HepG2 (cell line): ENCODE results near the gene ZMIZ1. TPM values are rescaled to one million over a fixed set of nuclear protein-coding genes. Genes with fewer than 3 reads are reported as not detected.

Experiments used
- ARID5B ChIP-seq: IDR thresholded peaks from 2 replicates; pipeline ENCODE4 v1.4.0; 2020; ENCODE audit warnings: mild to moderate bottlenecking, missing genetic modification reagents
- ATF4 ChIP-seq, 2 experiments: fragments of 450-650 bp in 1 of 2; sonication (generic) in 1 of 2; formaldehyde crosslinking; IDR thresholded peaks; 2 replicates each; pipeline versions ENCODE4 v1.5.0 to v1.8.0; 2020 to 2022; ENCODE audit warnings: mild to moderate bottlenecking in 1 of 2, missing genetic modification reagents in 1 of 2
- KLF13 ChIP-seq: sonication (generic); formaldehyde crosslinking; IDR thresholded peaks from 2 replicates; pipeline ENCODE4 v1.4.0; 2020; ENCODE audit warnings: mild to moderate bottlenecking, missing genetic modification reagents
- PRDM4 ChIP-seq: sonication (generic); formaldehyde crosslinking; IDR thresholded peaks from 2 replicates; pipeline ENCODE4 v1.9.0; 2021; ENCODE audit warnings: missing genetic modification reagents, borderline replicate concordance
- YY1 ChIP-seq: IDR thresholded peaks from 2 replicates; pipeline ENCODE4 v1.6.1; 2011; ENCODE audit warnings: low read length, low read depth, moderate library complexity, mild to moderate bottlenecking; ENCODE audit not compliant: insufficient read depth, insufficient replicate concordance
- ZBTB4 ChIP-seq: sonication (generic); formaldehyde crosslinking; IDR thresholded peaks from 2 replicates; pipeline ENCODE4 v1.4.0; 2020; ENCODE audit warnings: missing genetic modification reagents, mild to moderate bottlenecking, borderline replicate concordance
- ZFX ChIP-seq: sonication (generic); formaldehyde crosslinking; IDR thresholded peaks from 2 replicates; pipeline ENCODE4 v1.4.0; 2020; ENCODE audit warnings: mild to moderate bottlenecking, low read depth, missing genetic modification reagents, moderate library complexity
- ZNF138 ChIP-seq: sonication (generic); formaldehyde crosslinking; IDR thresholded peaks from 2 replicates; pipeline ENCODE4 v1.5.0; 2020; ENCODE audit warnings: mild to moderate bottlenecking, low read depth, missing genetic modification reagents
- ZNF30 ChIP-seq: sonication (generic); formaldehyde crosslinking; IDR thresholded peaks from 2 replicates; pipeline ENCODE4 v1.5.0; 2020; ENCODE audit warnings: mild to moderate bottlenecking, missing genetic modification reagents
- ZNF34 ChIP-seq: sonication (generic); formaldehyde crosslinking; IDR thresholded peaks from 2 replicates; pipeline ENCODE4 v1.4.0; 2020; ENCODE audit warnings: mild to moderate bottlenecking, missing genetic modification reagents, borderline replicate concordance
- ZNF703 ChIP-seq: sonication (generic); formaldehyde crosslinking; IDR thresholded peaks from 2 replicates; pipeline ENCODE4 v1.5.1; 2020; ENCODE audit warnings: missing genetic modification reagents, mild to moderate bottlenecking, moderate library complexity, borderline replicate concordance
- ZNF709 ChIP-seq: sonication (generic); formaldehyde crosslinking; IDR thresholded peaks from 2 replicates; pipeline ENCODE4 v1.5.0; 2020; ENCODE audit warnings: mild to moderate bottlenecking, missing genetic modification reagents
- ZNF710 ChIP-seq: sonication (generic); formaldehyde crosslinking; IDR thresholded peaks from 2 replicates; pipeline ENCODE4 v1.5.0; 2020; ENCODE audit warnings: mild to moderate bottlenecking, missing genetic modification reagents, borderline replicate concordance
- ZNF790 ChIP-seq: sonication (generic); formaldehyde crosslinking; IDR thresholded peaks from 2 replicates; pipeline ENCODE4 v1.8.0; 2022; ENCODE audit warnings: missing genetic modification reagents, mild to moderate bottlenecking, borderline replicate concordance
- polyA plus RNA-seq, 8 experiments: library from polyadenylated mRNA; depleted of rRNA in 3 of 8; stranded (reverse) in 7 of 8; unstranded in 1 of 8; fragments of >200 nt; fragmentation: Illumina TruSeq in 4 of 8; extraction: Trizol in 4 of 8; gene quantifications; 2 replicates each; pipeline versions ENCODE4 v1.2.1 to v1.2.3, GENCODE V29; 2011 to 2016; ENCODE audit warnings: low read depth in 4 of 8, missing spikeins in 1 of 8, mixed read lengths in 1 of 8; ENCODE audit not compliant: insufficient read depth in 1 of 8
- total RNA-seq, 5 experiments: library from RNA; depleted of rRNA; stranded (reverse); fragments of >200 nt; fragmentation: Illumina TruSeq; extraction: Trizol; gene quantifications; 2 replicates each; pipeline ENCODE4 v1.2.3, GENCODE V29; 2016; ENCODE audit warnings: low read depth in 1 of 5

ZMIZ1 gene
- total and polyA plus RNA-seq, 2 of the 13 experiments (the other 11 are each of a cell fraction or from before 2014, with no cell fraction given): 5.3 to 10.2 TPM

- no peak for TF ChIP-seq ZBTB4 (CRISPR knock-in tag)
- no peak; the same call in 1 of the 2 replicates for TF ChIP-seq ARID5B
- no peak for TF ChIP-seq ZNF34 (CRISPR knock-in tag)
- TF ChIP-seq ZNF710 (CRISPR knock-in tag): no peak
- no peak for TF ChIP-seq YY1
- no peak for TF ChIP-seq ZNF790 (CRISPR knock-in tag)
- TF ChIP-seq KLF13 (CRISPR knock-in tag): no peak
- no peak; the same call in 1 of the 2 replicates for TF ChIP-seq ZNF703 (CRISPR knock-in tag)
- TF ChIP-seq ZNF138 (CRISPR knock-in tag): no peak
- no peak for TF ChIP-seq ZNF709 (CRISPR knock-in tag)
- peak; percentile 74 for TF ChIP-seq ZFX (CRISPR knock-in tag)
- 0 out of 4 replicates have a peak, but pooled peaks of 1 of the 2 experiments have one; percentile 22 for TF ChIP-seq ATF4 (CRISPR knock-in tag; IDR thresholded peaks at IDR 0.05)
- TF ChIP-seq ZNF30 (CRISPR knock-in tag): 0 out of 2 replicates have a peak, but pooled peaks have one; percentile 45
- TF ChIP-seq PRDM4 (CRISPR knock-in tag): no peak
These were observed 2.0 kb downstream of the ZMIZ1 start (continued) for GRCh38 chr10:79070606-79071395.
